ENCODE measurements around the gene PARM1. TPM values are rescaled to one million over a fixed set of nuclear protein-coding genes. Genes with fewer than 3 reads are reported as not detected.

PARM1 gene
- total and polyA plus RNA-seq, 2 of the 4 experiments (the other 2 are of a cell fraction), result 0.07 to 0.18 TPM

DNA sequence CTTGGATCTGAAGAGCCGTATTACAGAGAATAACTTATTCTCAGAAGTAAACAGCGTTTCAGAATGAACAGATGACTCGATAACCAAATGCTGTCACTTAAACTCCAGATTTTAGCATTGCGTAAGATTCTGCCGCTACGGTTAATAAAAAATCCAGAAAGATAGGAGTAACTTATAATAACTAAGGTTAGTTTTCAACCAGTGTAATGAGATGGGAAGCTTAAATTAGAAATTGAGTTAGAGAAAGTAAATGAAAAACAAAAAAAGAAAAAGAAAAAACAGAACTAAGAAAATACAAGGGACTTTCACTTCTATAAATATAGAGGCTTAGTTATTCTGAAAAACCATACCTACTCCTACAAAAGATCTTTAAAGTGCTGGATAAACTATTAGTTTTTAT lies 13.1 kb upstream of the PARM1 start:
- no TSS peak for BruUV-seq (replicated peaks)

More for the DNA sequence above, 13.1 kb upstream of the PARM1 start:
- ChIA-PET CTCF (no interaction called here), POLR2A (ENCODE audit: unreplicated experiment) (no interaction called here)
- Histone ChIP-seq H3K36me3 (ENCODE audit: control insufficient read depth, insufficient read depth, low read length) (no peaks in the 10 kb centered on the region), H4K5ac (ENCODE audit: low read depth, low read length) (no peak overlapping the region), H2AK5ac (ENCODE audit: low read depth, low read length) (no peak overlapping the region), H4K91ac (ENCODE audit: insufficient read depth, low read depth, low read length) (no peak overlapping the region), H3K56ac (ENCODE audit: extremely low read depth, insufficient read depth, low read length) (no peak overlapping the region), H2AFZ (replicated peaks; ENCODE audit: low read length, poor library complexity) (no peak overlapping the region), H3K4me1 (ENCODE audit: control insufficient read depth, insufficient read depth, low read length) (no peaks in the 10 kb centered on the region), H3K18ac (ENCODE audit: low read depth, low read length) (no peak overlapping the region), H3K9ac (ENCODE audit: low read depth, low read length) (no peak overlapping the region), H4K20me1 (ENCODE audit: insufficient read depth, low read length) (no peaks in the 10 kb centered on the region), H3K9me1 (ENCODE audit: insufficient read depth, low read length) (no peaks in the 10 kb centered on the region), H3K79me1 (ENCODE audit: low read depth in 1 of 2, low read length in 2 of 2) (no peaks in the 10 kb centered on the region), H3K4me3 (ENCODE audit: insufficient read depth, low read depth, low read length) (no peak overlapping the region), H3K9me3 (ENCODE audit: control insufficient read depth, insufficient read depth, low read length) (no peaks in the 10 kb centered on the region), H2BK120ac (ENCODE audit: low read depth, low read length) (no peak overlapping the region), H3K27ac (ENCODE audit: insufficient read depth, low read length) (no peak overlapping the region), H2AK9ac (replicated peaks; ENCODE audit: low read depth, low read length, poor library complexity) (no peak overlapping the region), H3K4ac (ENCODE audit: low read depth, low read length) (no peak overlapping the region), H3K27me3 (ENCODE audit: control insufficient read depth, insufficient read depth, low read length) (peaks cover 2% of the 10 kb centered on the region; the same call in 1 of the 2 replicates), H3K14ac (replicated peaks; ENCODE audit: low read depth, low read length) (no peak overlapping the region), H4K8ac (ENCODE audit: low read depth in 2 of 2, low read length in 2 of 2) (no peak overlapping the region), H2BK15ac (ENCODE audit: low read depth, low read length) (no peak overlapping the region), H3K4me2 (ENCODE audit: low read depth, low read length) (no peak overlapping the region), H3K23ac (ENCODE audit: low read depth, low read length) (no peak overlapping the region), H2BK20ac (ENCODE audit: low read depth, low read length) (no peak overlapping the region), H2BK5ac (ENCODE audit: low read depth, low read length, poor library complexity, severe bottlenecking) (no peak overlapping the region)
- intact Hi-C loops (cut with micrococcal nuclease) (no loop called here), dilution Hi-C loops (cut with HindIII; ENCODE audit: low sequenced_read_pairs, unreplicated experiment) (no loop called here), in situ Hi-C loops (cut with MboI; ENCODE audit: low sequenced_read_pairs) (no loop called here)
- DNase-seq (no peak), ATAC-seq (ENCODE audit: low read depth) (no peak)
- TF ChIP-seq CEBPB (IDR thresholded peaks at IDR 0.05; ENCODE audit: low read depth, low read length) (peak; percentile 69; the same call in 1 of the 2 replicates), SMC3 (IDR thresholded peaks at IDR 0.05; ENCODE audit: low read depth, low read length) (no peak), POLR2A (IDR thresholded peaks at IDR 0.05; ENCODE audit: low read depth, low read length) (no peak), FOS (IDR thresholded peaks at IDR 0.05; ENCODE audit: low read depth, low read length) (no peak), MAZ (IDR thresholded peaks at IDR 0.05; ENCODE audit: borderline replicate concordance, low read depth, low read length) (no peak), RCOR1 (IDR thresholded peaks at IDR 0.05; ENCODE audit: insufficient replicate concordance, low read length) (no peak)
- TF ChIP-seq, protein P1, sequence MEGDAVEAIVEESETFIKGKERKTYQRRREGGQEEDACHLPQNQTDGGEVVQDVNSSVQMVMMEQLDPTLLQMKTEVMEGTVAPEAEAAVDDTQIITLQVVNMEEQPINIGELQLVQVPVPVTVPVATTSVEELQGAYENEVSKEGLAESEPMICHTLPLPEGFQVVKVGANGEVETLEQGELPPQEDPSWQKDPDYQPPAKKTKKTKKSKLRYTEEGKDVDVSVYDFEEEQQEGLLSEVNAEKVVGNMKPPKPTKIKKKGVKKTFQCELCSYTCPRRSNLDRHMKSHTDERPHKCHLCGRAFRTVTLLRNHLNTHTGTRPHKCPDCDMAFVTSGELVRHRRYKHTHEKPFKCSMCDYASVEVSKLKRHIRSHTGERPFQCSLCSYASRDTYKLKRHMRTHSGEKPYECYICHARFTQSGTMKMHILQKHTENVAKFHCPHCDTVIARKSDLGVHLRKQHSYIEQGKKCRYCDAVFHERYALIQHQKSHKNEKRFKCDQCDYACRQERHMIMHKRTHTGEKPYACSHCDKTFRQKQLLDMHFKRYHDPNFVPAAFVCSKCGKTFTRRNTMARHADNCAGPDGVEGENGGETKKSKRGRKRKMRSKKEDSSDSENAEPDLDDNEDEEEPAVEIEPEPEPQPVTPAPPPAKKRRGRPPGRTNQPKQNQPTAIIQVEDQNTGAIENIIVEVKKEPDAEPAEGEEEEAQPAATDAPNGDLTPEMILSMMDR (conservative IDR thresholded peaks at IDR 0.05; ENCODE audit: low read depth, low read length), result no peak
- TF ChIP-seq, protein P2, sequence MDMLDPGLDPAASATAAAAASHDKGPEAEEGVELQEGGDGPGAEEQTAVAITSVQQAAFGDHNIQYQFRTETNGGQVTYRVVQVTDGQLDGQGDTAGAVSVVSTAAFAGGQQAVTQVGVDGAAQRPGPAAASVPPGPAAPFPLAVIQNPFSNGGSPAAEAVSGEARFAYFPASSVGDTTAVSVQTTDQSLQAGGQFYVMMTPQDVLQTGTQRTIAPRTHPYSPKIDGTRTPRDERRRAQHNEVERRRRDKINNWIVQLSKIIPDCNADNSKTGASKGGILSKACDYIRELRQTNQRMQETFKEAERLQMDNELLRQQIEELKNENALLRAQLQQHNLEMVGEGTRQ (IDR thresholded peaks at IDR 0.05; ENCODE audit: low read depth, low read length), result no peak
- no CpG with 5 or more reads among the region's 6 CpGs for WGBS, 2 experiments (ENCODE audit: extremely low coverage in 2 of 2, insufficient read length in 1 of 2)
